Stimulated activated CD8-positive, alpha-beta memory T cell treated with anti-CD3 and anti-CD28 coated beads, Interleukin-2, amount 100 ng/mL, for 1 hour (primary cell): ENCODE measurements around the gene RMI1.

ENCODE experiments used
- DNase-seq, 2 donors: peaks; one replicate each; pipeline ENCODE4 v3.0.0-alpha.2; 2020; ENCODE audit warnings: low read depth in 2 of 2

The RMI1 gene

DNA sequence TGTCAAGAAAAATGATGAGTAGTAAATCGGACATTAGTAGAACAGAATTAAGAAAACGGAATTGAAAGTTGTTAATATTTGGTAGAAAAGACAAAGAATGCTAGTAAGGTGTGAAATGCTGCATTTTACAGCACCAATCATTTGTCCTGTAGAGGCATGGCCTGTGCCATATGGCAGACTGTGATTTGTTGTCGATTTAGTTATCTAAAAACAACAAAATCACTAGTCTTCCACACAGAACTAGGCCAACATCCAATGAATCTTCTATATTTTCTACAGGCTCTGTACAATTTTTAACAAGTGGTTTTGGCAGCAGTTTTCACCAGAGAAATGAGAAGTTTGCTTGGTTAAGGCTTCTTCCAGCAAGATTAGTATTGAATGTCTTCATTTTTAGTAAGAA is 11.0 kb upstream of the RMI1 start:
- DNase-seq, result no peak

DNA sequence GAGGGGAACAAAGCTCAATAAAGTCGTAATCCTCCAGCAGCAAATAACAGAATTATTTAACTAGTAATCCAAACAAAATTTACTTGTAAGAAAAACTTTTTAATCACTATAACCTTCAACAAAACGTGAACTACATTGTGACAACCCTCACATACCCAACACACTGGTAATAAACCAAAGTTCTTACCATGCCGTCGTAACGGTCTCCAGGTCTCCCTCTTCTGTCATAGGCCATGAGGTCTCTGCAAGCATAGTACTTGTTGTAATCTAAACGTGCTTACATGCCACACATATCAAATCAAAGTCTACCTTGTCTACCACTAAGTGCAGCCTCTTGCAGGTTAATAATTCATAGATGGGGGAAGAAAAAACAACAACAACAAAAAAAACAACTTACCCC is 9.1 kb upstream of the RMI1 start:
- no peak for DNase-seq

DNA sequence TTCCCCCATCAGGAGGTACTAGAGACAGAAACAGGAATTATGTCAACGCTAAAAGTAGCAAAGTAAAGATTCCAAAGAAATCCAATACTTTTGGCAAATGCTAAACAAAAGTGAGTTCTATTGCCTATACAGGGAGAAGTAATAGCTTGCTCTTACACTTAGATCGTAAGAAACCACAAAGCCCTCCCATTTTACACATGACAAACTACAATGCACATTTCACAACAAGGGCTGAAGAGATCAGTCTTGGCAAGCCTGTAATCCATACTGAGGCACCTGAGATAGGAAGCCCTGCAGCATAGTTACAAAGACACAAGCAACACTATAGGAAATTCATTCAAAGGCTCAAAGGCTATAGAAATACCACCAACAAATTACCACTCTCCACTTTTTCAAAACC is 8.3 kb upstream of the RMI1 start:
- DNase-seq, result no peak

DNA sequence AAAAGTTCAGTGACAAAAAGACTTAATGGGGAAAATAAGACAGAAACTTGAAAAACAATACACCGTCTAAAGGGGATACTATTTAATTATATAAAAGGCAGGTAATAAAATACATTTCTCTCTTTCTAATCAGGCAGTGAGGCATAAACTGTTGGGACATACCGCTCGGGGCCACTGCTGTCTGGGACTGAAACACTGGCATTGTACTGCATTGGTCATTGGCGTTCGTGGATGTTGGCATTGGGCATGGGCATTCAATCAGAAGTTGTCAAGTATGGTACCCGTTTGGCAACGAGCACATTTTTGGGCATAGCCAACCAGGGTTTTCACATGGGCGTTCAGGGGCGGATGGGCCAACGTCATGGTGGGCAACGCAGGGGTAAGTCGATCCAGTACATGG is 5.3 kb upstream of the RMI1 start:
- no peak for DNase-seq

DNA sequence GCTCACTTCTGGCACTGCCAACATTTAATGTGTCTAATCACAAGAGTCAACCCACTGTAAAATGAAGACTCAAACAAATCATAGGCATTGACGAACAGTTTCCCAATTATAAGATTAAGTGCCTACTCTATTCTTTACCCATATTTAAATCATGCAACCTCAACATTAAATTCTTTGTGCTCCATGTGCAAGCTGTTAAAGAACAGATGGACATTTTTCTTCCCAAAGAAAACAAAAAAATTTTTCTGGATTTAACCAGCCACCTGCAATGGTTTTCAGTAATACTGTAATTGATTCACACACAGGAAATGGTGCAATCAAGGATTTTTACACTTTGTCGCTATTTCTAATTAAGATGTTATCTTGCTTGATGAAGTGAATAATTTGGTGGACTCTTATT is 4.2 kb upstream of the RMI1 start:
- DNase-seq, result no peak

DNA sequence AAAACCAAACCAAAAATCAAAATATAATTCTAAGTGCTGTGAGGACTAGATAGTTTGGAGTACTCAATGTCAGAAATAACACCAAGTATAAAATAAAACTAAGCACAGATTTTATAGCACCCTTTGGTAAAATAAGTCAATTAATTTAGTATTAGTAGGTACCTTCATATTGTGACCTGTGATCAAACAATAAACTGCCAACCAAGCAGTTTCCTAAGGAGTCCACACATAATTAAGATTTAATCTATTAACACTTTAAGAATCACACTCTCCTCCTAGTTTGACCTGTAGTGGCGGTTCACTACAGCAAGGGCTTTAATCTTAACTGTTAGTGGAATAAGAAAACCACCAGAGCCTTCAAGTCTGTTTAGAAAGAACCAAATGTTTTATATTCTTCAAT is 3.4 kb upstream of the RMI1 start:
- no peak for DNase-seq

DNA sequence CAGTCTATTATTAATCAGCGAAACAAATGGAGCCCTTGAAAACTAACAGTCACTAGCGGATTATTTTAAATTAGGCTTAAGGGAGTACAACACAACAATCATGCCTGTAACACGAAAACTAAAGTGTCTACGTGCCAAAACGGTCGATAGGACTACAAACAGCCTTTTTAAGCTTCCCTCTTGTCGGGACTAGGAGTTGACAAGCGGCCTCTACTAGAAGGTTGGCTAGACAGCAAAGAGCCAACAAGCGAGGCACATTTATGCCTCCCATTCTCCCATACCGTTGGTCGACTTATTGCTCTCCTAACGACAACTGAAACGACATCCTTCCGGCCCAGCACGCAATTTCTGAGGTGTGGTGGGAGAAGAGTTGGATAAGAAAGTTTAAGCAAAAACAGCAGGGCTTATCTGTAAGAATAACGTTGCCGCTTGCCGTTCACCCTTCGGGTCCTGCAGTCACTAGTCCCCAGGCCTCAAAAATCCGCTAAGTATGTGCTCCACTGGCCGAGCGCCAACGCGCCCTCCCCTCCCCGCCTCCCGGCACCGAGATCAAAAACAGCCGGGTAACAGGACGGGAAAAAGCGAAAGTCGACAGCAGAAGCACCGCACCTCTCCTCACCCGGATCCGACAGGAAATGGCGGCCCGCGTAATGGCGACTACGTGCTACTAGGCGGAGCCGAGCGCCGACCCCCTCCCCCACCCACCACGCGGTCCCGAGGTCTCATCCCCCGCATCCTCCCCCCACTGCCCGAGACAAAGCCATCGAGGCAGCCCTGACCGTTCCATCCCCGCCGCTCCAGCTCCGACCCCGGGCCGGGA is 1.4 kb upstream of the RMI1 start:
- DNase-seq, result peak; percentile 67 to 81

DNA sequence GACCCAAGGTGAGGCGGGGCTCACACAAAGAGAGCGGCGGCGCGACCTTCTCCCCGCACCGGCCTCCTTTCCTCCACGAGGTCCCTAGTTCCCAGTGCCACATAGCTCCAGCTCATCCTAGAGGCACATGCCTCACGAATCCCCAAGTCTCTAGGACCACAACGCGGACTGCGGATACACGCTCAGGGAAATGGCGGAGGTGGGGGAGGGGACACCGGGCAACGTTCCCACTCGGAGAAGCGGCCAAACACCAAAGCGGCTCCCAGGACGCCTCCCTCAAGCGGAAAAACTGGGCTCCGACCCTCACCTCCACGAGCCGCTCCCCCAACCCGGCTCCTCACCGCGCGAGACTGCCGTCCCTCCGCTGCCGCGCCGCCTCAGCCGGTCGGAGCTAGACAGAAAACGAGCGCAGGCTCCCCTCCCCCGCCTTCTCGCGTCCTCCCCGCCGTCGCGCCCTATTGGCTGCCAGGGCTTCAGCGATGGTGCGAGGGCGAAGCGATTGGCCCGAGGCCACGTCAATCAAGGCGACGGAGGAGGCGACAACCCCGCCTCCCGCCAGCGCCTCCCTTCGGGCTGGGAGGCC is 702 bp upstream of the RMI1 start, which contains the start of gene HNRNPK:
Gene HNRNPK (minus strand): TSS at position 404 of the 583 bp plus-strand sequence. CDS start 1,963 bp downstream, outside the sequence.
- DNase-seq, result peak; percentile 99

DNA sequence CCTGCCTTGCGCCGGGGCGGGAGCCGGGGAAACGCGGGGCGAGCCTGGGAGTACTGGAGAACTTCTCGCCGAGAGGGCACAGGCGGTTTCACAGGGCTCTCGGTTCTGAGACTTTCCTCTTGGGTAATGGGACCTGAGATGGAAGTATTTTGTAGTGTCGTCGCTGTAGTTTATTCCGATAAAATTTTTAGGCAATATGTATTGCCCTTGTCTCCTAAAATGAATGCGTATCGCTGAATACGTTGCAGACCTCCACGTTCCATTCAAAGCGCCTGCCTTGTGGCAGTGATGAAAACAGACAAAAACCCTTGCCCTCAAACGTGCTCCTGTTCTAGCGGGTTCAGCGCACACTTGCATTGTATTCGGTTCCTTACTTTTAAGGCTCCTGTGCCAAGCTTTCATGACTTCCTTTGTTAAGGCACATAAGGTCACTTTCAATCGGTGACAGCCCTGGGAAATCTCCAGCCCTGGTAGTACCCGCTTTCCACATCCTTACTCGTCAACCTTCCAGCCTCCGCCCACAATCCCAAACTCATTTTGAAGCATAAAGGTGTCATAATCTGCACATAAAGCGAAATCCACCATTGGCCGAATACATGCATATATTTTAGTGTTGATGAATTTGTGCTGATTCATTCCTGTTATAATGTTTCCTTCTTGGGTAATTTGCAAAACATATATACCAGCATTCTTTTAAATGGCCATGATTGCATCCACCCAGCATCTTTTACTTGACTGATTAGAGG is 694 bp downstream of the RMI1 start:
- DNase-seq, result no peak

DNA sequence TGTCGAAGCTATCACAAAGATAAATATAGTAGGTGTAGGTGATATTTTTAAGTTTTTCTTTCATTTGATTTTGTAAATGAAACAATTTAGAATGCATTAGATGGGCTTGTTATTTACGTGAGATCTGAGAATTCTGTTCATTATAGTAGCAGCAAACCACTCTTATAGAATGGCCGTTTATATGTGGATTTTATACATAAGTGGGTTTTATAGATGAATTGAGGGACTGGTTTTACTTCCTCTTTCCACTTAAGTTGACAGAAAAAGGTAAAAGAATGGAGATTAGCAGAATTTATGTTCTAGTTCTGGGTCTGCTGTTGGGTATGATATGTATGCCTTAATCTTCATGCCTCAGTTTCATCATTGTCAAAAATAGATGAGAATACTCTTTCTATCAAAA is 5.6 kb downstream of the RMI1 start:
- no peak for DNase-seq

DNA sequence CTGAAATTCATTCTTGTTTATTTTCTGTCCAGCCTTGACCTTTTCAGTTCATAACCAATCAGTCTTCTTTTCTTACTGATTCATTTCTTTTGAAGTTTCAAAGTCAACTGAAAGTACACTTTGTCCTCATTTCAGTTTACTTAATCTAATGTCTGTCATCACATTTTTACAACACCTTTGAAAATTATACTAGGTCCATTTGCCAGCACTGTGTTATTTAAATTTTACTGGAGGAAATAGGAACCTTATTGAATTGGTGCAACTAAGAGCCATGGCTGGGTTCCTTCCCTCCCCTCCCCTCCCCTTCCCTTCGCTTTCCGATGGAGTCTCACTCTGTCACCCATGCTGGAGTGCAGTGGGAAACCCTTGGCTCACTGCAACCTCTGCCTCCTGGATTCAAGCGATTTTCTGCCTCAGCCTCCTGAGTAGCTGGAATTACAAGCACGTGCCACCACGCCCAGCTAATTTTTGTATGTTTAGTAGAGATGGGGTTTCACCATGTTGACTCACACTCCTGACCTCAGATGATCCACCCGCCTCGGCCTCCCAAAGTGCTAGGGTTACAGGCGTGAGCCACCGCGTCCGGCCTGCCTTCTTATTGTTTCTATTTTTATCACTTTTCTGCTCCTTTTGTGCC is 6.3 kb downstream of the RMI1 start:
- DNase-seq, result no peak

DNA sequence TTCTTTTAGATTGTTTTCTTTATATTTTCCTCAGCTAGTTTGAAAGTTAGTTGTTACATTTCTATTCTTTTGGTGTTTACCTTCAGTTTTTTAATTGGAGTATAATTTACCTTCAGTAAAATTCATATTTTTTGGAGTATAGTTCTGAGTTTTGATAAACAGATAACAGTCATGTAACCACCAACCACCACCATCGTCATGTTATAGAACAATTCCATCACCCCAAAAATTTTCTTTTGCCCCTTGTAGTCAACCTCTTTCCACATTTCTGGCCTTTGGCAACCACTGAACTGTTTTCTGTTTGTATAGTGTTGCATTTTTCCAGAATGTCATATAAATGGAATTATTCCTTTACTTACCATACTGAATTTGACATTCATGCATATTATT is 6.8 kb downstream of the RMI1 start:
- no peak for DNase-seq

DNA sequence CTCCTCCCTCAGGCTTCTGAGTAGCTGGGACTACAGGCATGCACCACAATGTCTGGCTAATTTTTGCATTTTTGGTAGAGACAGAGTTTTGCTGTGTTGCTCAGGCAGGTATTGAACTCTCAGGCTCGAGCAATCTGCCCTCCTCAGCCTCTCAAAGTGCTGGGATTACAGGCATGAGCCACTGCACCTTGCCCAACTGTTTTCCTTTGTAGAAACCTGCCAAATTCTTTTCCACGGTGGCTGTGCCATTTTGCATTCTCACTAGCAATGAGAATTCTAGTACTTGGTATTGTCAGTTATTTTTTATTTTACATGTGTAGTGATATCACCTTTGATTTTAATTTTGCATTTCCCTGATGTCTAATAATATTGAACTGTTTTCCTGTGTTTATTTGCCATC is 7.8 kb downstream of the RMI1 start:
- no peak for DNase-seq

DNA sequence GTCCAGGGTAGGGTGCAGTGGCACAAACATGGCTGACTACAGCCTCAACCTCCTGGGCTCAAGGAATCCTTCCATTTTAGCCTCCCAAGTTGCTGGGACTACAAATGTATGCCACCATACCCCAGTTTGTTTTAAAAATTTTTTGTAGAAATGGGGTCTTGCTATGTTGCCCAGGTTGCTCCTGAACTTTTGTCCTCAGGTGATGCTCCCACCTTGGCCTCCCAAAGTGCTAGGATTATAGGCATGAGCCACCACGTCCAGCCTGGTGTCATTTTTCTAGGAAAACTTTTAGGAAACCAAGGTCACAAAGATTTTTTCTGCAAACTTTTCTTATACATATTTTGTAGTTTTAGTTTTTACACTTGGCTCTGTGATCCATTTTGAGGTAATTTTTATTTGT is 10.8 kb downstream of the RMI1 start:
- no peak for DNase-seq

DNA sequence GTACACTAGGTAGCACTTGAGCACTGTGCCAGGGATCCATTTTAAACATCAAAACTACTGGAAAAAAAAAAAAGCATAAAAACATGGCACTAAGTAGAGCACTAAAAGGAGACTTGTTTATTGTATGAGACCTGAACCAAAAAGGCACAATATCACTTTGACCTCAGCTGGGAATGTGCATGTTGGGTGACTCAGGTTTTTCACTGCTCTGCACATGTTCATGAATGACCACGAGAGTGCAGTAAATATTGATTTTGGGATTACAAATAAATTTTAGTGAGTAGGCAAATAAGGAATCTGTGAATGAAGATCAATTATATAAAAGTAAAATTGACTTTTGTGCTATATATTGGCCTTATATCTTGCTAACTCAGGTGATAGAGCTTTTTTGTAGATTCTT is 11.8 kb downstream of the RMI1 start:
- DNase-seq, result no peak

DNA sequence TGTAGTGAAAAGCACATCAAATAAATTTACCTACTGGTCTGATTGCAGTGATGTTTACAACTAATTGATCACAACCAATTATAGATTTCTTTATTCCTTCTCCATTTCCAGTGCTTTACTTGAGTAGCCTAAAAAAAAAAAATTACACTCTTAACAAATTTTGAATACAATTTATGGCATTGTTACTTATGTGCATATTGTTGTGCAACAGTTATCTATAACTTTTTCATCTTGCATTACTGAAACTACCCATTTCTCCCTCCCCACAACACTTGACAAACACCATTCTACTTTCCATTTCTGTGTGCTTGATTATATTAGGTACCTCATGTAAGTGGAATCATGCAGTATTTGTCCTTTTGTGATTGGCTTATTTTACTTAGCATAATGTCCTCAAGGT is 12.3 kb downstream of the RMI1 start:
- no peak for DNase-seq

DNA sequence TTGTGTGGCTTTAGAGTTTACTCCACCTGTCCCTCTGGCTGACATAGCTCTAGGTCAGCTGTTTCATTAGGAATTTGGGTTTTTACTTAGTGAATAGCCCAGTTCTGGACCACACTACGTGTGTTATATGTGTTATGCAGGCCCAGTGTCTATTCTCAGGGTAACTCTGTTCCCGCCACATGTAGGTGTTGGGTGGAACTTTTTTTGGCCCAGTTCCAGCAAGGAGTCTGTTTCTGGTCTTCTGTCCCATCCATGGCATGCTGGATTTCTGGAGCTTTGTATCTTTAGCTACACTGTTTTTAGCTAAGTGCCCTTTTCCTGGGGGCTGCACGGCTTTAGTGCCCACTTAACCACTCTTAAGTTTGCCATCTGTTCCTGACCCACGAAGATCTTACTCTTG is 15.5 kb downstream of the RMI1 start:
- DNase-seq, result no peak

DNA sequence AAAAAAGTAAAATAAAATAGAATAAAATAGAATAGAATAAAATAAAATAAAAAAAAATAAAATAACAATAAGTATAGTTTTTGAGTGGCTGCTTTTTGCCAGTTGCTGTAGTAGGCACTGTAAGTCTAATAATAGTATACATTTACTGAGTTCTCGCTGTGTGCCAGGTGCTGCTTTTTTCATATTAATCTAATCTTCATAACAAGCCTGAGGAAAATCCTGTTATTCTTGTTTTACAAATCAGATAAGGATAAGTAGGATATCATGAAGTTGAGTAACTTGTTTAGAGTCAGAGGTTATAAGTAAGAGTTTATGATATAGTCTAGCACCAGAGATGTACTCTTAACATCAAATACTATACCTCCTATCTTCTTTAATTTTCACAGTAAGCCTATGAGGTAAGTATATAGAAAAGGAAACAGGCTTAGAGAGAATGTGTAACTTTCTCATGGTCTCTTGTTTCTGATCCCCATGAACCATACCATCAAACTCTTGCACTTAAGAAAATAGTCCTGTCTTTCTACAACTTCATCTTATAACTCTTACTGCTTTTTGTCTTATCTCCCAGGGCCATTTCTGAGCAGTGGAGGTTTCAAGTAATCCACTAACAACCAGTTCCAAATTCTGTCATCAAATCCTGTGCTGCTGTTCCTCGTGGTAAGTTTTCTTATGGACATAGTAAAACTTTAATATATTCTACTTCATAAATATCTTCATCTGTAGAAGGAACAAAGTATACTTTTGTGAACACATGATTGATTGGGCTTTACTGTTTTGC is 18.7 kb downstream of the RMI1 start:
- no peak for DNase-seq

DNA sequence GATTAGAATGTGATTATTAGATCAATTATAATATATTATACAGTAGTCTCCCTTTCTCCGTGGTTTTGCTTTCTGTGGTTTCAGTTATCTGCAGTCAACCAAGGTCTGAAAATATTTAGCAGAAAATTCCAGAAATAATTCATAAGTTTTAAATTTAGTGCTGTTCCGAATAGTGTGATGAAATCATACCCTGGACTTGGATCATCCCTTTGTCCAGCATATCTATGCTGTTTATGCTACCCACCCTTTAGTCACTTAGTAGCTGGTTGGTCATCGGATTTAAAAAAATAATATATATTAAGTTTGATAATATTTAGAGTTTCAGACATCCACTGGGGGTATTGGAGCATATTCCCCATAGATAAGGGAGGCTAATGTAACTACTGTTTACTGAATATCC is 19.6 kb downstream of the RMI1 start:
- no peak for DNase-seq

DNA sequence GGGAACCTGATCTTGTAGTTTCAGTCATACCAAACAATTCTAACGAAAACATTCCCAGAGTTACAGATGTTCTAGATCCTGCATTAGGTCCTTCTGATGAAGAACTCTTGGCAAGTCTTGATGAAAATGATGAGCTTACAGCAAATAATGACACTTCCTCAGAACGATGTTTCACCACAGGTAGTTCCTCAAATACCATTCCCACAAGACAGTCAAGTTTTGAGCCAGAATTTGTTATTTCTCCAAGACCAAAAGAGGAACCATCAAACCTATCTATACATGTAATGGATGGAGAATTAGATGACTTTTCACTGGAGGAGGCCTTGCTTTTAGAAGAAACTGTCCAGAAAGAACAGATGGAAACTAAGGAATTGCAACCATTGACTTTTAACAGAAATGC is 21.0 kb downstream of the RMI1 start:
- no peak for DNase-seq

DNA sequence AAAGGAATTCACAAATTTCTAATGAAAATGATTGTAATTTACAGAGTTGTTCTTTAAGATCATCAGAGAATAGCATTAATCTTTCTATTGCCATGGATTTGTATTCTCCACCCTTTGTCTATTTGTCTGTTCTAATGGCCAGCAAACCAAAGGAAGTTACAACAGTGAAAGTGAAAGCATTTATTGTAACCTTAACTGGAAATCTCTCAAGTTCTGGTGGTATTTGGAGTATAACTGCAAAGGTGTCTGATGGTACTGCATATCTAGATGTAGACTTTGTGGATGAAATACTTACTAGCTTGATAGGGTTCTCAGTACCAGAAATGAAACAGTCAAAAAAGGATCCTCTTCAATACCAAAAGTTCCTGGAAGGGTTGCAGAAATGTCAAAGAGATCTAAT is 21.7 kb downstream of the RMI1 start:
- no peak for DNase-seq

DNA sequence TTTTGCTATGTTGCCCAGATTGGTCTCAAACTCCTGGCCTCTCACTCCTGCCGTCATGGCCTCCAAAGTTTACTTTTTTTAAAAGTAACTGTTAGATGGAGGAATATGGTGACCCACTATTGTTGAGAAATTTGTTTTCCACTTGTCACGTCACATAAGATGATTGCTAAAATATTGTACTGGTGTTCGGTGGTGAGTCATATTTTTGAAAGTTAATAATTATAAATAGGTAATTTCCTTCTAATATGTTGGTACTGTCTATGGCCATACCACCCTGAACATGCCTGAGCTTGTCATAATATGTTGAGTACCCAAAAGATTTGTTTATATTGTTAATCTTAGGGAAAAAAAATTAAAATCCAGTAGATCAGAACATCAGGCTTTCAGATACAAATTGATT is 22.6 kb downstream of the RMI1 start:
- no peak for DNase-seq
